Activated CD8-positive, alpha-beta memory T cell treated with anti-CD3 and anti-CD28 coated beads, Interleukin-2, amount 10 ng/mL, durations not matched to agents 7 days and 5 days (primary cell): Measurements from ENCODE around the gene PDZD2. TPM values are rescaled to one million over a fixed set of nuclear protein-coding genes. Genes with fewer than 3 reads are reported as not detected.

Source experiments
- ATAC-seq: fragments of 150-1000 bp; cut with Tn5 transposase; one replicate; pipeline ENCODE4 v1.10.0; 2021; ENCODE audit warnings: moderate library complexity
- CTCF ChIA-PET: fragments of 350-600 bp; sonication (Branson Sonifier 250); formaldehyde crosslinking; loops from one replicate; lab custom pipeline; 2021; ENCODE audit warnings: antibody characterized with exemption; lab: Charles Lee
- DNase-seq: peaks from one replicate; pipeline ENCODE4 v3.0.0-alpha.2; 2020
- H3K27ac Mint-ChIP-seq: one replicate; pipeline ENCODE4 v1.8.0; 2021; ENCODE audit warnings: mild to moderate bottlenecking, mixed read lengths
- H3K27me3 Mint-ChIP-seq: one replicate; pipeline ENCODE4 v1.8.0; 2021; ENCODE audit warnings: mixed read lengths
- H3K36me3 Mint-ChIP-seq: one replicate; pipeline ENCODE4 v1.8.0; 2021; ENCODE audit warnings: mild to moderate bottlenecking, mixed read lengths
- H3K4me1 Mint-ChIP-seq: one replicate; pipeline ENCODE4 v1.8.0; 2021; ENCODE audit warnings: mixed read lengths
- H3K4me3 Mint-ChIP-seq: one replicate; pipeline ENCODE4 v1.8.0; 2021; ENCODE audit warnings: mild to moderate bottlenecking, moderate library complexity, mixed read lengths
- H3K9me3 Mint-ChIP-seq: one replicate; pipeline ENCODE4 v1.8.0; 2022; ENCODE audit warnings: low read depth, mixed read lengths
- microRNA-seq: library from miRNA; unstranded; fragments of <30 nt; microRNA quantifications from one replicate; pipeline ENCODE4 v1.2.0, GENCODE V29; 2022
- total RNA-seq, 2 experiments: library from RNA; stranded (reverse); gene quantifications; one replicate each; pipeline ENCODE4 v1.2.3, GENCODE V29; 2021

The PDZD2 gene
- total RNA-seq, 2 experiments from 2014 or later = not detected

- ATAC-seq = no peak
Observed at GRCh38 chr5:32159328-32160072, 520.6 kb downstream of the PDZD2 start.

GRCh38 chr5:32160228-32160627 is 521.3 kb downstream of the PDZD2 start:
- H3K36me3 Mint-ChIP-seq = peaks cover 17% of the 10 kb centered on the region
- H3K4me1 Mint-ChIP-seq = peaks cover 22% of the 10 kb centered on the region
- no peaks in the 10 kb centered on the region for H3K9me3 Mint-ChIP-seq
- H3K27ac Mint-ChIP-seq = no peak overlapping the region
- no peak overlapping the region for H3K4me3 Mint-ChIP-seq
- H3K27me3 Mint-ChIP-seq = no peaks in the 10 kb centered on the region
- CTCF ChIA-PET = no interaction called here
- DNase-seq (no peak), ATAC-seq (no peak)

More at GRCh38 chr5:32159328-32160072, 520.6 kb downstream of the PDZD2 start:
- Mint-ChIP-seq H3K36me3 (peaks cover 20% of the 10 kb centered on the region), H3K4me3 (no peak overlapping the region), H3K9me3 (no peaks in the 10 kb centered on the region), H3K4me1 (peaks cover 20% of the 10 kb centered on the region), H3K27me3 (no peaks in the 10 kb centered on the region), H3K27ac (no peak overlapping the region)
- CTCF ChIA-PET = no interaction called here
- no peak for DNase-seq

Small RNA genes within 50 kb of the gene (microRNA-seq; reads per million reads assigned to microRNA genes)
- gene MIR4279 = not detected

Other genes starting within 250 kb of the PDZD2 start
- 10 to 100 TPM; 73.2 to 76.3 TPM for gene DROSHA, start 107.0 kb upstream of the PDZD2 start, total RNA-seq
- gene C5orf22, start 106.8 kb upstream of the PDZD2 start, total RNA-seq = 10 to 100 TPM; 23.4 to 26.6 TPM